Measurements from ENCODE around the gene TMEM176A.

The TMEM176A gene

DNA sequence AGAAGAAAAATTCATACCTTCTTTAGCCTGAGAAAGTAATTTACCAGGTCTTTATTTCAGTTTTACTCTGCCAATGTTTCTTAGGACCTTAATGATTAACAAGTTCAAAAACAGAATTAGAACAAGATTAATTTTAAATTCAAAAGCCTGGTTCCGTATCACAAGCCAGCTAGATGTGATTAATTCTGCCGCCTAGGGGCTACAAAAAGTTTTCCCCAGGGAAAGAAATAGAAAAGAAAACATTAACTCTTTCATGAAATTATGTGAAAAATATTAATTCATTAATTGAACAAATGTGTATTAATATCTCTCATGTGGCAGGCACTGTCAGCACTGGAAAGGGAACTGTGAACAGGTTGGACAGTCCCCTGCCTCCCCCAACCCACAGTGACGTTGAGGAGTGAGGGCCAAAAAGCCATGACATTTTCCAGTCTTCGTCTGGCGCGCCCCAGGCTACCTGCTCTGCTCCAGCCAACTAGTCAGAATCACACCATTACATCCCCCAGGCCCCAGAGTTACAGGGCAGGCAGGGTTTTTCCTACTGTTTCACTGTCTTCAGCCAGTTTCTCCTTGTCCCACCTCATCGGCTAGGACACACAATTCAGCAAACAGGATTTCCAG is 20.1 kb downstream of the TMEM176A start:
- DNase-seq, result no peak

DNA sequence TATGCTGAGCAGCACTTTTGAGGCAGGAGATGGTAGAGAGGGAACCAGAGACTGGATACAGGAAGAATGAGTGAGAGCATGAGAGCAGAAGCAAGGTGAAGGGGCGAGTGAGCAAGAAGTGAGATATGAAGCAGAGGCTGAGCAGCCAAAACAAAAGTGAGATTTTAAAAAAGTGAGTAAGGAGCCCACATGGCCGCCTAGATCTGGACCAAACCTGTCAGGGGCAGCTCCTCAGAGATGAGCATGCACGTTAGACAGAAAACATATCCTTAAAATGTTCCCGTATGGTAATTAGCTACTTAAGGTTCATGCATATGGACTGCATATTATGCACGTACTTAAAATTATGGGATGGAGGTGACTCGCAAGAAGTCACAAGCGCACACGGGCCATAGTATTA is 22.5 kb downstream of the TMEM176A start:
- DNase-seq, result no peak

DNA sequence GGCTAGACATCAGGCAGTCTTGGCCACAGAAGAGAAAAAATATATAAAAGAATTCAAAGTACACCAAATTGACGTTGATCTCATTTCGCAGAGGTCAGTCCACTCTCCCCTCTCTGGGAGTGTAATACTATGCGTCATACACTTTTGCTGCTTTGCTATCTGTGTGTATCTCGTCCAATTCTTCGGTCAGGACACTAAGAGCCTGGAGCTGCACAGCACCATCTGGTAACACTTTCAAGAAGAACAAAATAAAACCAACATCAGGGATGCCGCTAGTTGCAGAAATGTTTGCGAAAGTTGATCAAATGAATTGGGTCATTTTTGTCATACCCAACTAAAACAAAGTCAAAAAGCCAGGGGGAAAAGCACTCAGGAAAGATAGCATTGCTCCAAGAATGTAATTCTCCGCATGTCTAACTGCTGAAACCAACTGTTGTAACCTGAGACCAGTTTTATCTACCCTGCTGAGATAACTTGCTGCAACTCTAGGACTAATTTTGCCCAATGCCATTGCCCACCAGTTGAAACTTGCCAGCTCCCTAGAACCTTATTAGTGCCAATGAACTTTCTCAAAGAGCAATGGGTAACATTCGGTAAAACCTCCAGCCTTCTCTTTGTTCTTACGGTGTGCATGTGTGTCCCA is 23.0 kb downstream of the TMEM176A start:
- DNase-seq, result no peak

DNA sequence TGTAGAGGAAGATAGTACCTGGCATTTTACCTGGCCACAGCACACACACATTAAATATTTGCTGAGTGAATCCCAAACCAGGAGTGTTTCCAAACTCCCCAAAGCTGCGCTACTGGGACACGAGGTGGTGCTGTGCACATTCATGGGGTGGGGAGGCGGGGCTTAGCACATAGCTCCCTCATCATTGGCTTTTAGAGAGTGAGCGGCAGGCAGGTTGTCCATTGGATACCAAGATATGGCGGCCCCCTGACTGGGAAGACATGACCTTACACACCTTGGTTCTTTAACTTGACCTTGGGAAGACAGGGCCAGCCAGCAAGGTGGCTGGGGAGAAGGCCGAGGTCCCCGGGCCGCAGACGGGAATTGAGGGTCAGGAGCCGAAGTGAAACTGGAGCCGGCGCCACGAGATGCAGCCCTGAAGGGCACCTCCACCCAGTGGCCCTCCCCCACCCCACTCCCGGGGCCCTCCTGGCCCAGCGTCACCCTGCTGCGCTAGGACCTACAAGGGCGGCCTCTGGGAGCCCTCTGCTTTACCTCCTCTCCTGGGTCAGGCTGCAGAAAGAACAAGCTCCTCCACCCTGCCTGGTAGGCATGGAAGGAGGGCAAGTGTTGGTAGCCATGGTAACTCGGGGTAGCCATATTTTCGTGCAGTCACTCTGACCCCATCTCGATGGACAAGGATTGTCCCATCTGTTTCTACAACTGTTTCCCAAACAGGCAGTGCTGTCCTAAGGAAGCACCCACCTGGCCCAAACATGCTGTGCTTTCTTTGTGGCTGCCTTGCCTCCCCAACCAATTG is 24.0 kb downstream of the TMEM176A start:
- no peak for DNase-seq

DNA sequence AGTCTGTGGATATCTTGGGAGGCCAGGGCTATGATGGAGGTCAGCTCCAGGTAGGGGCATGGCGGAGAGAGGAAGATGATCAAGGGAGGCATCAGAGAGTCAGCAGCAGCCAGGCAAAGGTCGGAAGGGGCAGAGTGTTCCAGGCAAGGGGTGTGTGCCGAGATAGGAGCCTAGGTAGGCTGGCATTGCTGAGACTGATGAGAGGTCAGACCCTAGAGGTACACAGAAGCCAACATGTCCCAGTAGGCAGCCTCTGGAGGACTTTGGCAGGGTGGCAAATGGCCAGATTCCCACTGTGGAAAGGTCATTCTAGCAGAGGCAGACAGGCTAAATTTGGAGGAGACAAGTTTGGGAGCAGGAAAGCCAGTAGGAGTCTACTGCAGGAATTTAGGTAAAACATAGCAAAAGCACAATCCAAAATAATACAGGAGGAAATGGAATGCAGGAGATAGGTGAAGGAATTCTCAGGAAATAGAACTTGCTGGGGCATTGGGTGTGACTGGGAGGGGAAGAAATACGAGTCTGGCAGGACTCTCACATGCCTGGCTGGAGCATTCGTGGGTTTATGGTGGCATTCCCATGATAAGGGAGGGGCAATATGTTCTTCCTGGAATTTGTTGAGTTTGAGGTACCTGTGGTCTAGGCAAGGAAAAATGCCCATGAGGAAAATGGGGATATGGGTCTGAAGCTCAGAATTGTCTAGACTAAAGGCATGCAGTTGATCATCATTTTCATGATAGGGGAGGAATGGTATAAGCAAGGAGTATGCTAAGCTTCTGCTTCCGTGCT is 25.7 kb downstream of the TMEM176A start:
- no peak for DNase-seq

DNA sequence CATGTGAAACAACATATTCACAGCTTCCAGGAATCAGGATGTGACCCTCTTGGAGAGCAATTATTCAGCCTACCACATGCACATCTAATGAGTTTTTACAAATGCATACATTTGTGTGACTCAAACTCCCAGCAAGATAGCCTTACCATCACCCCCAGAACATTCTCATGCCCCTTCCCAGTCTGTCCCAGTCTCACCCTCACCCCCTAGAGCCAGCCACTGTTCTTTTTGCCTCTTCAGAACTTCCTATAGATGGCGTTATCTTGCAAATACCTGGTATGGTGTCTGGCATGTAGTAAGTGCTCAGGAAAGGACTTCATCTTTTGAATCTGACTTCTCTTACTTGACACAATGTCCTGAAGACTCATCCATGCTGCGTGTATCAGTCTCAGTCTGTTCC is 27.8 kb downstream of the TMEM176A start:
- DNase-seq, result no peak

DNA sequence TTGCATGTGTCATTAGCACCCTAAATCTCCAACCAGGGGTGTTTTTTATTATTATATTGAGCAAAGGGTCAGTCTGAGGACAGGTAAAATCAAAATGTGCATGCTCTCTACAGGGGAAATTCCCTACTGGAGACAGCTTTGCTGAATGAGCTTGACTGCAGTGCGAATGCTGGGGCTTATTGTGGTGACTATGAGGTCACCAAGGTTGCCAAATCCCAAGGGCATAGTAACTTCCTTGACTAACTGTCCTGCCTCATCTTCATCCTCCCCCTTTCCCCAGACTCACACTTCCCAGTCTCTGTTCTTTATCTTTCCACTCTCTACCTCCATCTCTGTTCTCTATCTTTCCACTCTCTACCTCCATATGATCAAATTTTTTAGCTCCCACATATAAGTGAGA is 28.9 kb downstream of the TMEM176A start:
- DNase-seq, result no peak

DNA sequence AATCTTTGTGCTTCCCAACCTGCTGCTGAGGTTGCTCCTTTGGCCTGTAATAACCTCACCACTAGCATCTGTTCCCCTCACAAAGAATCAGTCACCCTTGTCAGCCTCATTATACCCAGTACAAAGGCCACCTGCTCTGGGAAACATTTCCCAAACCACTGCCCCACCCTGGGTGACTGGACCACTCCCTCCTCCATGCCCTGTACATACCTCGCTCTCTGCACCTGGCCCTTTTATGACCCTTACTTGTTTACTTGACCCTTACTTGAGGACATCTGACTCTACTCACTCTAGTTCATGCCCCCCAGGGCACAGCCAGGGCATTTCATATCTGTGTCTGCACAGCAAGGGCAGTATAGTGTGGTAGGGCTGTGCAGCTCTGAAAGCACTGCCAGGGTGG is 30.4 kb downstream of the TMEM176A start:
- DNase-seq, result no peak

DNA sequence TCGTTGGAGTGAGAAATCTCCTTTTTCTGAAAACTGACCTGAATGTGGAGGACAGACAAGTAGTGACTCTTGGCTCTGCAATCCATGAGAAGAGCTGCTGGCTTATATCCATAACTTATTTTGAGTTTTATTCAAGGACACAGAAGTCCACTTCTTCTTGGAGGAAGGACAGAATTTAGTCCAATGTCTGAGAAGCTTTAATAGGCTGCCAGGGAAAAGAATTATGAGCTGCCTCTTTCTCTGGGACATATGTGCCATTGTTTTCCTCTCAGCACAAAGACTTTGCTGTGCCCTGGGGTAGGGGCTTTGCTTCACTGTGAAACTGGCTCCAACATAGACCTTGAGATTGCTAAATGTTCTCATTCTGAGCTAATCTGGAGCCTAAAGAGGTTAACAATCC is 31.3 kb downstream of the TMEM176A start:
- no peak for DNase-seq

DNA sequence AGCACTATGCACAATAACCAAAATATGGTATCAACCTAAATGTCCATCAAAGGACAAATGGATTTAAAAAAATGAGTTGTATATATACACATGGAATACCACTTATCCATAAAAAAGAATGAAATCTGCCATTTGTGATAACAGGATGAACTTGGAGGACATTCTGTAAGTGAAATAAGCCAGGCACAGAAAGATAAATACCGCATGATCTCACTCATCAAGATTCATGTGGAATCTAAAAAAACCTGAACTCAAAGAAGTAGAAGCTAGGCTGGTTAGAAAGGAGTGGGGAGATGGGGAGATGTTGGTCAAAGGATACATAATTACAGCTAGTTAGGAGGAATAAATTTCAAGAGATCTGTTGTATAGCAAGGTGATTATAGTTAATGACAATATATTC is 34.5 kb downstream of the TMEM176A start:
- no peak for DNase-seq

DNA sequence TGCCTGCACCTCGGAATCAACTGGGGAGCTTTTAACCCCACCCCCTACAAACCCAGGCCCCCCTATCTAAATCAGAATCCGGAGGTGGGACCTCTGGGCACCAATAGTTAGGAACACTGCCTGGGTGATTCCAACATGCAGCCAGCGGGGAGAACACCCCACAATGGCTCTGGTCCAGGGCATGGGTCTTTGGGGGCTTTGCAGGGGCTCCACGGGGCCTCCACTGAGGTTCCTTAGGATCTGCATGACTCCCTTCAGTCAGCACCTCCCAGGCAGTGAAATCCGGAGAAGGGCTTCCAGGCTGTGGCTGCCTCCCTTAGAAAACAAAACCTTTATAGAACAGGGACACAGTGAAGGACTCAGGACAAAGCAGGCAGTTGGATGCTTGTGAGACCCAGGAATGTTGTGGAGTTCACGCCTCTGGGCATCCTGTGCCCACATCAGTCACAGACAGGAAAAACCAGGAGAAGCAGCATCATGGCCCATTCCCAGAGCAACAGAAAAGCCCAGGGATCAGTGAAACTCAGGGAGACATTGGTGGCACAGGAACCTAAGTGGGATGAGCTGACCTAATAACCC is 35.2 kb downstream of the TMEM176A start:
- no peak for DNase-seq

DNA sequence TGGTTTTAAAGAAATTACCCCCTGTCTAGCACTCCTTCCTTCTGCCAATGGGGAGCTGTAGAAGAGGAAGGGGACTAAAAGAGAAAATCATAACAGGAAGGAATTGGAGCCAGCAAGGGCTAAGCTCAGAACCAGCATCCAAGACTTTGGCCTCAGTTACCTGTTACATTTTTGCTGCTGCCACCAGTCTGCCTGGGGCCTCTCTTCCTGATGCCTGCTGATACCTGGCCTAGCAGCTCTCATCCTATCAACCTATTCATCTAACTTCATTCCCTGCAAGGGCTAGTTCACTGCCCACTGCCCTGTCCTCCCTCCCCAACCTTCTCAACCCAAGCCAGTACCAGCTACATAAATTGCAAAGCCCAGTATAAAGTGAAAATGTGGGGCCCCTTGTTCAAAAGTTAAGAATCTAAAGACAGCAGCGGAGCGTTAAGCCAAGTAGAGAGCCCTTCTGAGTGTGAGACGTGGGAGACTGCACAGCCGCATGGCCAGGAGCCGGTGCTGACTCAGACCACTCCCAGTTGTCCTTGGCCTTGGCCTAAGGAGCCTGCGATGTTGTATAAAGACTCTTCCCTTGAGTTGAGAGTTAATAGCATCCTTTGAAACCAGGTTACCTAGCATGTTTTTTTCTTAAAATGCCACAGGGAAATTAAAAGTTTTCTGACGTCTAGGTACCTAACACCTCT is 38.5 kb downstream of the TMEM176A start:
- DNase-seq, result no peak

DNA sequence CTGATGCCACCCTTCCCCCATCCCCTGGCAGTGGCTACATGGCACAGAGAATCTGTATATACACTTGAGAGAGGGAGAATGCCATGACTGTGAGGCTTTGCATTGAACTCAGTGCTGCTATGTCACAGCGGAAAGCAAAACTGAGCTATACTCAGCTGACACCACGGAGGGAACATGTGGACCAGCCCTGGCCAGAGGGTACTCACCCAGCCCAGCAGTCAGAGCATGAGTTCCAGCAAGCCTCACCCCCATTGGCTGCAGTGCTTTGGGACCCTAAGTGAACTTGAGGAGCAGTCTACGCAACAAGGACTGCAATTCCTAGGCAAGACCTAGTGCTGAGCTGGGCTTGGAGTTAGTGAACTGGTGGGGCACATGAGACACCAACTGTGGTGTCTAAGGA is 41.4 kb downstream of the TMEM176A start:
- no peak for DNase-seq

DNA sequence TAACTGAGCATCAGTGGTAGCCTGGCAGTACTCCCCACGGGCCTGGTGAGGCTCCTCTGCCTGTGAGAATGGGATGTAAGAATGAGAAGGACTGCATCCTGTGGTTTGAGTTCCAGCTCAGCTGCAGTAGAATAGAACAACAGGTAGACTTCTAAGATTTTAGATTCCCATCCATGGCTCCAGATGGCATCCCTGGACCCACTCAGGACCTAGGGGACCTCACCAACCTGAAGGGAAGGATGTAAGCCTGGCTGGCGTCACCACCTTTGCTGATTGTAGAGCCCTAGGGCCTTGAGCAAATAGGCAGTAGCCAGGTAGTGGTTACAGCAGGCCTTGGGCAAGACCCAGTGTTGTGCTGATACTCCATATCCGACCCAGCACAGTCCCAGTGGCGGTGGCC is 42.1 kb downstream of the TMEM176A start:
- no peak for DNase-seq

DNA sequence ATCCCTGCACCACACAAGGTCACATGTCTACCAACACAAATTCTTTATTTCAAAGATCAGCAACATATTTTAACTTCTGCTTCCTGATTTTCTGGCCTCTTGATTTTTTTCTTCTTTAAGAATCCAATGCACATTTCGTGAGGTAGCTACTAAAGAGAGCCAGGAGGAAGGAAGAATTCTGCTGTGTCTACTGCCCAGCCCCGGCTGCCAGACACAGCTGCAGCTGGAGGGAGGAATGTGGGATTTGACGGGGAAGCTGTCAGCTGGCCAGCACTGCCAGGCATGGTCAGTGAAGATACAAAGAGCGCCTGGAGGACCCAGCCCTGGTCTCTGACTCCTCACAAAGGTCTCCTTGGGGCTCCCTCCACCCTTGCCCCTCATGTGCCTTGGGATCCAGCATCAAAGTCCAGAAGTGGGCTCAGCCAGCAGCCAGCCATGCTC is 44.9 kb downstream of the TMEM176A start:
- no peak for DNase-seq

DNA sequence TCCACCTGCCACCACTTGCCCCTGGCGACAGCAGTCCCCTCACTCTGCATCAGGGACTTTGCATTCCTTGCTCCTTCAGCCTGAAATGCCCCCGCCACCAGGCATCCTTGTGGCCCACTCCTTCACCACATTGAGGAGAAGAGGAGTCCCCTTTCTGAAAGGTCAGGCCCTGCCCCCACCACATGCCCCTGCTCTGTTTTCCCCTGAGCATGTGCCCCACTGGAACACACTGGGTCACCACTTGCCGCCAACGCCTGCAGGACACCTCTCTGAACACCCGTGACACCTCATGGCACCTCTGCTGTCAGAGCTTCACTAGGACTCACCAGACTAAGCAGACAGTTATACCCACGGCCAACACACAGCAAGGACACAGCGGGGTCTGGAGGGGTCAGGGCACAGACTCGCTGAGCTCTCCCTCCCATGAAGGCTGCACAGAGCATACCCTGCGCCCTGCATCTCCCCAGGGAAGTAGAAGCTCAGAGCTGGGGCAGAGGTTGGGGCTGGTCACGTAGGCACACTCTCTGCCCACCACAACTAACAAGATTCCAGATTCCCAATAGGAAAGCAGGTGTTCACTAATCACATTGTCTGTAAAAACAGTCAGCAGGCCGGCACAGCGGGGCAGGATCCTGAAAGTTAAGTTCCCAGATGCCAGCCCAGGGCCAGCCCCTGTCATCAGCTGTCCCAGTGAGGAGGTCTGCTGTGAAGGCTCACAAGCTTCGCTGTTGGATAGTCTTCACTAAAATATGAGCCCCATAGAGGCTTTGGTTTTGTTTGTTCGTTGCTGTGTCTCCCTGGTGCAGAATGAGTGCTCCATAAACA is 45.9 kb downstream of the TMEM176A start:
- DNase-seq, result no peak

DNA sequence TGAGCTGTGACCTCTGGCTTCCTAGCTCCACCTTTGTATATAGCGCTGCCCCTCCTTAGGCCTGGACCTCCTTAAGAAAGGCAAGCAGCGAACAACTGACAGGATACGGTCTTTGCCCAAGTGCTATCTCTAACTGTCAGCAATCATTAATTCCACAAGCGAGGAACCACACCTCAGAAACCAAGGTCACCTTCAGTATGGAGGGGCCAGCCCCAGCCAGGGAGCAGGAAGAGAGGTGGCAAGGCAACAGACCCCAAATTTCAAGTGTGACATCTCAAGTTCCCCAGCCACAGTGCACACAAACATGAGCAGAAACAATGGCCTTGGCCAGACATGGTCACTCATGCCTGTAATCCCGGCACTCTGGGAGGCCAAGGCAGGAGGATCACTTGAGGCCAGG is 47.0 kb downstream of the TMEM176A start:
- DNase-seq, result no peak

DNA sequence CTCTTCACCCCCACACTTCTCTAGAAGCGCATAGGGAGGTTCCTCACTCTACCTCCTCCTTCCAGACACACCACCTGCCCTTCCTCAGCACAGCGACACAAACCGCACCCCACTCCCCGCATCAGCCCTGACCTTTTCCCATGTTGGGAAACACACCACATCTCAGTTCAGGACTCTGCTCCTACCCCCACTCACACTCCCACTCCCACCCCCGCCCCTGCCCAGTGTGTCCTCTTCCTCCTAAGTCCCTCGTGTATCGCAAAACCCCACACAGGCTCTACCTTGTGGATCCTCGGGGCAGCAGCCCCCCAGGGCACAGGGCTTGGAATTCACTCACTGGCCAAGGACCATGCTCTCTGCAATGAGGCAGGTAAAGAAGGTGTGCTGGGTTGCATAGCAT is 47.5 kb downstream of the TMEM176A start:
- no peak for DNase-seq

DNA sequence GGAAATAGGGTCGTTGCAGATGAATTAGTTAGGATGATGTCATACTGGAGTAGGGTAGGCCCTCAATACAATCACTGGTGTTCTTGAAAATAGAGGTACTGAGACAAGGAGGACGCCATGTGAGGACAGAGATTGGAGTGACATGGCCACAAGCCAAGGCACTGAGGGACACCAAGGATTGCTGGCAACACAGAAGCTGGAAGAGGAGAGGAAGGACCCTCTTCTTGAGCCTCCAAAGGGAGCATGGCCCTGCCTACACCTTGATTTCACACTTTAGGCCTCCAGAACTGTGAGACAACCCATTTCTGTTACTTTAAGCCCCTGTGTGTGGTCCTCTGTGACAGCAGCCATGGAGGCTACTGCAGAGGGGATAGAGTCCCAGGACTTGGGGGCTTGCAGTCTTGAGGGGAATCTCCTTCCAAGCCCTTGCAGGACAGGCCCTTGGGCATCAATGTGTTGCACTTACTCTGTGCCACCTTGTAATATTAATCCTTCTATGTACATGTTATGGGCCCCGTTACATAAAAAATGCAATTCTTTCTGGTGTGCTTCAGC is 48.1 kb downstream of the TMEM176A start:
- DNase-seq, result no peak

DNA sequence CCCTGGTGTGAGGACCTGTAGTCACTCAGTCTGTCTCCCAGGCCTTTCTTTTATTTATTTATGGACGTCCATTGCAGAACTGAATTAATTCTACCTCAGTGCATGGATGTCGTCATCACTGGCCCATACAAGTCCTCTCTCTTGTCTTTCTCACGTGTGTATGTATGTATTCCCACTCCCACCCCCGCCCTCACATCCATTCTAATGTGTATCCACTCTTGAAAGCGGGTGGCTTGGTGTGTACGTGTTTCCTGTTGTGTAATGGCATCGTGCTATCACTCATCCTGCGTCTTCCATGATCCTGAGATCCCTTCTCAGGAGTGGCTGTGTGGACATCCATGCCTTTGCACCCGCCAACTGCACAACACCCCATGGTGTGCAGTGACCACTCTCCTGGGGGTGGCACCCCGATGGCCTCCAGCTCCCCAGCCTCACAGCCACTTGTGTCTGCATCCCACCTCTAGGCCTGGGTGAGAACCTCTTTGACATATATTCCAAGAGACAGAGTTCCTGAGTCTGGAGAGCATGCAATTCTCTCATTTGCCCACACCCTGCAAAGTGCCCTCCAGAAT is 48.7 kb downstream of the TMEM176A start:
- no peak for DNase-seq

DNA sequence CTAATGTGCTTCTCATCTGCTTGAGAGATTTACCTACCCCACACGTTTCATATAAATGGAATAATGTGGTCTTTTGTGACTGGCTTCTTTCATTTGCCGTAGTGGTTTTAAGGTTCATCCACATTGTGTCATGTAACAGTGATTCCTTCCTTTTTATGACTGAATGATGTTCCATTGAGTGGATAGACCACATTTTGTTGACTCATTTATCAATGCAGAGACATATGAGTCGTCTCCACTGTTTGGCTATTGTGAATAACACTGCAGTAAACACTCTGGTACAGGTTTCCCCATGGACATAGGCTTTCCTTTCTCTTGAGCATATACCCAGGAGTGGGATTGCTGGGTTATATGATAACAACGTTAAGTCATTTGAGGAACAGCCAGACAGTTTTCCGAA is 49.7 kb downstream of the TMEM176A start:
- DNase-seq, result no peak
